Measurements from ENCODE around the gene DLX3.

Gene DLX3

DNA sequence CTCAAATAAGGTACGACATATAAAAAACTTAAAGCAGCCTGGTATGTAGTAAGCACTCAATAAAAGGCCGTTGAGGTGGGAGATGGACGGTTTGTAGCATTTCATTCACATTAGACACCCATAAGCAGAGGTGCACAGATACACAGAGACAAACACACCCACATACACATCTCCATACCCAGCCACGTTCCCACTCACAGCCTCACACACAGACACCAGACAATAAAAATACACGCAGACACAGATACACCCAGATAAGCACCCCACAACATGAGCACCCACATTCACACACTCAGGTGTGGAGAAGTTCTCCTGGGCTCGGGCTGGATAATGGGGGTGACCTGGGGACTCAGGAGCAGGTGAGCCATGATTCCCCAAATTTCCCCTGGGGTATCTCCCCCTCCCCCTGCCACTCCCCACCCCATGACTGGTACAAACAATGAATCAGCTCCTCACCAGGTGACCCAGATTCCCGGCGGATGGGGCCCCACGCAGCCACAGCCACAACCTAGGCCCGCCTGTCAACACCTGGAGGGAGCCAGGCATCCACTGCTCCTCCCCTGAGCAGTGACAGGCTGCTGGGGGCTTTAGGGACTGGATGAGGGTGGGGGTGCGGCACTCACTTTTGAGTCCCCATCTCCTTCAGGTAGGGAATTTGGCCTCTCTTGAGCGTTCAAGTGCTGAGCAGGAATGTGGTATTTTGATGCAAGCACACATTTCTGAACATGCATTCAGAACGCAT, 2.7 kb downstream of the DLX3 start:
- no peak for DNase-seq (ENCODE audit: low spot score)

DNA sequence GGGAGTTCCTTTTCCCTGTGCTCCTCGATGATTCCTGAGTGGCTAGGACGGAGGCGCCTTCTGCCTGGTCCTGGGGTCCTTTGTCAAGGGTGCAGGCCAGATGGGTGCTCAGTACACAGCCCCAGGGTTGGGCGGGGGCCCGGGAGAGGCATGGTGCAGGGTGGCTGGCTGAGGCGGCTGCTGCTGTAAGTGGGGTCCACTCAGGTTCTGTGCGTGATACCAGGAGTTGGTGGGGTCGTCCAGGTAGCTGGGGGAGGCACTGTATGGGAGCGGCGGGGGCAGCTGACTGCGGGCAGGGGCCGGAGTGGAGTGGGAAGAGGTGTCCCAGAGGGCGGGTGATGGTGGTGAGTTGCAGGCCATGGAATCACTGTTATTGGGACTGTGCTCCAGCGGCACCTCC, 3.6 kb downstream of the DLX3 start:
- no peak for DNase-seq (ENCODE audit: low spot score)

DNA sequence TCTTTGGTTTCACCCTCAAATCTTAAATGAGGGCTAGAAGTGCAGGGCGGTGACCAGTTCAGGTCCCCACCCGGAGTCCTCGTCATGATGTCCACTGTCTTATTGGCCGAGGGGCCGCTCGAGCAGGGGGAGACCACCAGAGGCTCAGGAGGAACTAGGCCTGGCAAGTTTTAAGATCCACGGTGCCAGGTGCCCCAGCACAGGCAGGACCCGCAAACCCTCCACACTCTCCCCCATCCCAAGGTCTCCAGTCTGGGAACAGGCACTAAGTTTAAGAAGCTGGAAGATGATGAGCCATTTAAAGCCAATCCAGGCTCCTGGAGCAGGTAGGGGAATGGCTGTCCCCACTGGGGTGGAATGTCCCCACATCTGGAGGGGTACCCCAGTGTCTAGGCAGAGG, 4.1 kb downstream of the DLX3 start:
- no peak for DNase-seq (ENCODE audit: low spot score)

DNA sequence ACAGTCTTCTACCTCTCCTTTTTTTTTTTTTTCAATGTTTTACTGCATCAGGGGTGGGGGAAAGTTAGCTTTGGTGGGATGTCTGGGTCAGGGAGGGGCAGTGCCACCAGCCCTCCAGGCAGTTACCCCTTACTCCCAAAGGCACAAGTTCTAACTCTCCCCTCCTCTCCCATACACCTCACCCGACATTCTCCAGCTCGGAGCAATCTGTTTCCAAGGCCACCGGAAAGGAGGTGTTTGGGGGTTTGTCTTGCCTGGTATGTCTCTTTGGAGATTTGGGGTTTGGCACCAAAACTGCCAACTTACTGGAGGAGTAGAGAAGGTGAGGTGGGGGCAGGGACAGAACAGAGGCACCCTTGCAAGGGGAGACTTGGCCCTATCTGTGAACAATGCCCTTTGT, 4.7 kb downstream of the DLX3 start:
- no peak for DNase-seq (ENCODE audit: low spot score)

DNA sequence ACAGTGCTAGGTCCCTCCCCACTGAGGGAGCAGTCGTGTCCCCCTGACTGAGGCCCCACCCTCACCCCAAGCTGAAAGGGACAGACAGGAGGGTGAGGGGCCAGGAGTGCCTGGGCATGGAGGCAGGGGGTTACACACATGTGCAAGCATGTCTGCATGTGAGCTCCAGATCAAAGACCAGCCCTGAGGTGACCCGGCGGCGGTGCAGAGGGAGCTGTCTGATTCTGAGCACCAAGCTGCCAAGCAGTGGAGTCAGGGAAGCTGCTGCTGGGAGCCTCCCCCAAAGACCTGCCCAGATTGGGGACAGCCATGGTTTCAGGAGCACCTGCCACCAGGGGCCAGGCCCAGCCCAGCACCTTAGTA, 5.5 kb downstream of the DLX3 start:
- no peak for DNase-seq (ENCODE audit: low spot score)

DNA sequence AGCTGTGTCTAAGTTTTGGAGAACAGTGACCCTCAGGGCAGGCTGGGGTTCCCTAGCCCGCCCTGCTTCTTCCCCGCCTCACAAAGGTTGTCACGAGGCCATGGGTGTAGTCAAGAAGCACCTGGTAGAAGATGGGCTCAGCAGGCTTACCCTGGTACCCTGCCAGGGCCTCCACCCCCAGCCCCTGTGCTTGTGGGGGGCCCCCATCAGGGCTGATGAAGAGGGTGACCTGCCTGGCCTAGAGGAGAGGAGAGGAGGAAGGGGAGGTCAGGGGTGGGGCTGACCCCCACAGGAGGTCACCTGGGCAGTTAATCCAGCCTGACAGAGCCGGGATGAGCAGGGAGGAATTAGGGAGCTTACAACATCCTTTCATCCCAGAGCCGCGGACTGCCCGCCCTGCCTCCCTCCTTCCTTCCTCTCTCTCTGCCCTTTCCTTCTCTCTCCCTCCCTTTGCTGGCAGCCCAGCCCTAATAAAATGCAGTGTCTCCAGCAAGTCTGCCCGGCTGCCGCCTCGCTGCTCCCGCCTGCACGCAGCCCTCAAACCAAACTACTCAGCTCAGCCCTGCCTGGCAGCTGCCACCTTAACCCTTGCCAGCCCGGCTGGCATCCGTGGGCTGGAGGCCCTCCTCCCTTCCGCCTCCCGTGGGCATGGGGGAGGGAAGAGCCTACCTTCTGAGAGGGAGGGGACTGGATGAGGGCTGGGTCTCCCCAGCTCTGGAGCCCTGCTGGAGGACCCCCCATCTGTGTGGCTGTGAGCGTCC, 7.2 kb downstream of the DLX3 start:
- peak; percentile 81 for DNase-seq (ENCODE audit: low spot score)

DNA sequence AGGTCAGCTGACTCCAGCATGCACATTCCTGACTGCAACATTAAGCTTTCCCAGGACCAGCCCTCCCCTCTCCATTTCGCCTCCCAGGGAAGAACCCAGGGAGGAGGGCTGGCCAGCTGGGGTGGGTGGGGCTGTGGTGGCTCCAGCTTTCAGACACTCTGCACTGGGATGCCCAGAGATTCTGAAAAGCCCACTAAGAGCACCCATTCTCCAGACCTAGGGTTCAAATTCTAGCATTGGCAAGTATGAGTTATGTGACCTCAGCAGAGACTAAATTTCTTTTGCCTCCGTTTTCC, 7.8 kb downstream of the DLX3 start:
- DNase-seq (ENCODE audit: low spot score), result no peak

DNA sequence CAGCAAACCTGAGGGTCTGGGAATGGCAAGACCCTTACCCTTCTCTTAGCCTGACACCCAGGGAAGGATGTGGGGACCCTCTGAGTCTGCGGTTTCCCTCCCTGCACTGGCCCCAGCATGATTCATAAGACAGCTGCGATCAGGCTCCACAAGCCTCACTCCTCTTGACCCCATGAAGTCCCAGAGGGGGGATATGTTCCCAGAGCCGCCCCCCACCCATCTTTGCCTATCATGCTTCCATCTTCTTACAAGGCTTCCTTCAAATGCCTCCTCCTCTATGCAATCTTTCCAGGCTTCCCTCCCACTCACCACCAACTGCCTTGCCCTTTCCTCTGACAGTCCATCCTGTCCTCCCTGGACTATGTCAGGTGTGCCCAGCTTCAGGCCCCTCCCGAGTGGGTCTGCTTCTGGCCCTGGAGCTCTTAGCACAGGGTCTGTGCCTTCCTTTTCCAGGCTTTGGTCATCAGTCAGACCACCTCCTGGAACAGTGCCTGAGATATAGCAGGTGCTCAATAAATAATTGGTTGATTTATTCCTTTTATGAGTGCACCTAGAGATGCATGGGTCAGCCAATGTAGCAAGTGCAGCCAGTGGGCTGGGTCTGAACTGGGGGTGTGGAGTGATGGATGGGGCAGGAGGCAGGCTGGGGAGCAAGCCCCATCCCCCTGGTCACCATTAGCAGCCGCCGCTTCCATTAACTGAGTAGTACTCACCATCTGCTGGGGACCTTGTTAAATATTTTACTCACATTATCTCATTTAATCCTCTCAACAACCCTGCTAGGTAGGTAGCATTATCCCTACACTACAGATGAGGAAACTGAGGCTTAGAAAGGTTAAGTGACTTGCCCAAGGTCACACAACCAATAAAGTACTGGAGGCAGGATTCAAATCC, 8.4 kb downstream of the DLX3 start:
- no peak for DNase-seq (ENCODE audit: low spot score)

DNA sequence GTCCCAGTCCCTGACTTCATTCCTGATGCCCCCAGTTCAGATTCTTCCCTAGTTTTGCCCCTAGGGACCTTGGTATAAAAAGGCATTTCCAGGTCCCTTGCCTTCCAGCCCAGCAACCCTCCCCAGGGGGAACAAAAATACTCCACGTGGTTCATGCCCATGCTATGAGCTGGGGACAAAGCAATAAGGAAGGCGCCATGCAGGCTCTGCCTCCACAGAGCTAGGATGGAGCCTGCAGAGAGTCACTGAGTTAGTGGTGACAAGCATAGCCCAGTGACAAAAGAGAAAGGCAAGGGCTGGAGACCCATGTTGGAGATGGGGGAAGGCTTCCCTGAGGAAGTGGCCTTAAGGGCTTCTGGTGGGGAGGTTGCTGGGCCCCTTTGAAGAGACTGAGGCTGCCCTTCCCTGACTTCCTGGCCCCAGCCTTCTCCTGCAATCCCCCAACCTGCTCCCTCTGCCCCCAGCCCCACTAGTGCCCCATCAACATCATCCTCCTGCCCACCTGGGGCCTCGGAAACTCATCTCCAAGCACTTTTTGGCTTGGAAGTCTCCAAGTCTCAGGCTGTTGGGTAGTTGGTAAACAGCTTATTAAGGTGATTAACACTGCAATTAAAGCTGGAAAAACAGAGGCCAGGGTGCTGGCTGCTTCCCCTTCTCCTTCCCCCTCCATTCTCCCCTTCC, 9.6 kb downstream of the DLX3 start:
- no peak for DNase-seq (ENCODE audit: low spot score)

DNA sequence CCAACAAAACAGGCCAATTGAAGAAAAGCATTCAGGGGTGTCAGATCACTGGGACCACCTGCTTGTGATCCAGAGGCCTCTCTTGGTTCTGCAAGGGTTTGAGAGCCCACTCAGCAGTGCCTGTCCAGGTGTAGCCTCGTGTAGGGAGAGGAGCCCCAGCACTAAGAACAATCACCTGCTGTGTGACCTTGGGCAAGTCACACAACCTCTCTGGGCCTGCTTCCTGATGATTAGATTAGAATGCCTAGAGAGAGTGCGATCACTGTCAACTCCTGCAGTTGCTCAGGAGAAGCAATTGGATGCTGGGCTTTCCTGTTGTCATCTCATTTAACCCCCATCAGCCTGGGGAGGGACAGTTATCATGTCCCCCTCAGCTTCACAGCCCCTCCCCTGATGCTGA, 10.2 kb downstream of the DLX3 start:
- no peak for DNase-seq (ENCODE audit: low spot score)

DNA sequence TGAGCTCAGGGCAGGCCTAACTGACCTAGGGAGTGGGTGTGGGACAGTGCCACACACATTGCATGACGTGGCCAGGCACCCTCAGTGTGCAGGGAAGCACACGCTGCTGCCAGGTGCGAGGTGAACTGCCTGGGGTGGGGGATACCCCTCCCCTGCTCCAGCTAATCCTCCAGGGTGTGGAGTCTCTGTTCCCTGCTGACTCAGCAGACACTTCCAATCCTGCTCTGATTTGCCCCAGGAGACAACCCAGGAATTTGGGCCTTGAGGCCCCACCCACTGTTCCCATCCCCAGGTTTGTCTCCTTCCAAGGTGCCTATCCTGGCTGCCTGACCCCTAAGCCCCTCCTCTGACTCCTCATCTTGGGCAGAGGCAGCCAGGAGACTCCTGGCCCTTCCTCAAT, 10.7 kb downstream of the DLX3 start:
- no peak for DNase-seq (ENCODE audit: low spot score)

DNA sequence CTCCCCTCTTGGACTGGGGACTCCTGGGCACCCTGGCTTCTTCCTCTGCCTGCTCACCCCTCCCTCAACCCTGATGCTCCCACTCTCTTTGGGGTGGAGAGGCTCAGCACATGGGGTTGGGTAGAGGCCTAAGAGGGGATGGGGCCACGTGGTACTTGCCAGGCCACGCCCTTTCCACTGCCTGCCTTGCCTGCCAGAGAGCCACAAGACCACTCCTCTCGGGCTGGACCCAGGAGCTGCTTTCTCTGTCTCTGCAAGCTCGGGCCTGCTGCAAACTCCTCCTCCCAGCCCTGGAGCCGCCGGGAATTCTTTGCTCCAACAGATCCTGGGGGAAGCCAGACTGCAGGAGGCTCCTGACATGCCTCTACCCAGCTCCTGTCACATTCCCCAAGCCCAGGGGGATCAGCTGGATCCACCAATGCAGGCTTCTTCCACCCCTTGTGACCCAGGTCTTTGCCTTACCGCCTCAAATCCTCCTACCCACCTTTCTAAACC, 14.3 kb downstream of the DLX3 start:
- no peak for DNase-seq (ENCODE audit: low spot score)

DNA sequence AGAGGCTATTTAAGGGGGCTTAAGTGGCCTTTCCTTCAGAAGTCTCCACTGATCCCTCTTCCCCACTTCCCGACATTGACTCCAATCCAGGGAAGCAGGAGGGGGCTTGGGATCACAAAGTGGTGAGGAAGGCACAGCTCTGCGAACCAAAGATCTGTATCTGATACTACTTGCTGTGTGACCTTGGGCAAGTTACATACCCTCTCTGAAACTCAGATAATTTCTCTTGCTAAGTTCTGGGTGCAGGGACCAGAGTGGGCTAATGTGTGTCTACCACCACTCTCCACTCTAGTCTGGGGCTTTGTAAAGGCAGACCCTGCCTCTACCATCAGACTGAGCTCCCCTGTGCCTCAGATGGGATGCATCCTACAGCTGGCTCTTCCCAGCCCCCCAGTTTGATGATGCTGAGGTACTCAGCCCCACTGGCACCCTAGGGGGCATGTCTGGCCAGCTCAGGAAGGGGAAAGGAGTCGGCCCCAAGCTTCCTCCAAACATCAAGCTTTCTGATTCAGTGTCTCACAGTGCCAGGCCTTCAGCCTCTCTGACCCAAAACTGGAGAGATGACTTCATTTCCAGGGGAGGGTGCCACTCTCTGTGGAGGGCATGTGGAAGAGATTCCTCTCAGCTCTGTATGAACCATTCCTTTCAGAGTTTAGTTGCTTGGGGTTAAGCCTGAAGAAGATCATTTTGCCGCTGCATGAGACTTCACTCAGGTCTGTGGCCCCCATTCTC, 15.1 kb downstream of the DLX3 start:
- DNase-seq (ENCODE audit: low spot score), result no peak

DNA sequence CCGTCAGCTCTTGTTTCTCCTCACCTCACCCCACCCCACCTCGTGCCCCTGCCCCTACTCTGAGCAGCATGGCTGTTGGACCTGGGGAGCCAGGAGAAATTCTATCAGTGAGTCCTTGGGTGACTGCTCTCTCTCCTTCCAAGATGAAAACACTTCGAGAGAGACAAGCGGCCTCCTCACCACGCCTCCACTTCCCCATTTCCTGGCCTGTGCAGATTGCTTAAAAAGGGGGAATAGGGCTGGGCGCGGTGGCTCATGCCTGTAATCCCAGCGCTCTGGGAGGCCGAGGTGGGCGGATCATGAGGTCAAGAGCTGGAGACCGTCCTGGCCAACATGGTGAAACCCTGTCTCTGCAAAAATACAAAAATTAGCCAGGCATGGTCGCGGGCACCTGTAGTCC, 16.5 kb downstream of the DLX3 start:
- no peak for DNase-seq (ENCODE audit: low spot score)

DNA sequence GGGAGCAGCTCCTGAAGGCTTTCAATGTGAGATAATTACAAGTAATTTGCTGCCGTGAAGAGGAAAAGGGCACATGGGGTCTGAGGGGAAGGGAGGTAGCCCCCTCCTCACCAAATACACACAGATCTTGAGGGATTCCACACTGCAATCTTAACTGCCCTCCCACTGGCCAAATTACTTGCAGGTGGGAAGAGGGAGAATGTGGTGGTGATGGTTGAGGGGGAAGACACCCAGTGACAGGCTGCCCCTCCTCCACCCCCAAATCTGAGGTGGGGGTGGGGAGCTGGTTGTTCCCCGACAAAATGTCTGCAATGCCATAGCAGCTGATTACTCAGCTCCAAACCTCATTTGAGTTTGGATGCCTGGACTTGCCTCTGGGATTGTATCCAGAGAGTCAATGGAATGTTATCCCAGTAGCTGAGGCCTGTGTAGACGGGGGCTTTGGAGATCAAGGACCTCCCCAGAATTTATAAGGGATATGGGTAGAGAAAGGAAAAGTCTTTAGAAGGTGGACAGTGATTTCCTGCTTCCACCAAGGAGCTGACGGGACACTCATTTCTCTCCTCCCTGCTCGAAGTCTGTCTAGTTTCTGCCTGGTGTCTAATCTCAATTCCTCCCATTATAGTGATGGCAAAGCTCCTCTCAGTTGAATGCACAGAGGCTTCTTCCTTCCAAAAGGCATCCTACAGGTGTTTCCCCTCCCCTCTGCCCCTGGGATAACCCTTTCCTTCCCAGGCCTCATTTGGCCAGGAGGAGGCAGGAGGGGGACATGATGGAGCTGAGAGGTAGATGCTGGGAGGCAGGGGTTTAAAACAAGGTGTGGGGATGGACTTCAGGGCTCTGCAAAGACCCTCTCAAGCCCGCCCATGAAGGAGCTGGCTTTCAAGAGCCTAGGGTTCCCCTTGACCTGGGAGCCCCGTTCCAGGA, 17.3 kb downstream of the DLX3 start:
- DNase-seq (ENCODE audit: low spot score), result peak; percentile 40

DNA sequence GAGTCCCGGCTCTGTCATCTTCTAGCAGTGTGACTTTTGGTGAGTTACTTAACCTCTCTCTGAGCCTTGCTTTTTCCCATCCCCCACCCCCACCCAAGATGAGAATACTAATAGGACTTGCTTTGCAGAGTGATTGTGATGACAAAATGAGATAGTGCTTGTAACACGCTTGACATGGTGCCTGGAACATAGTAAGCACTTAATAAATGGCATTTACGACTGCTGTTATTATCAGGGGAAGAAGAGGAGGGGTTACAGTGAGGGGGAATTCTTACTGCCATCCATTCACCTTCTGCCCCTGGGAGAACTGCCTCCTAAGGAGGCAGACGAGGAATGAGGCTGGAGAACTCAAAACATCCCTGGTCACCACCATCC, 18.2 kb downstream of the DLX3 start:
- DNase-seq (ENCODE audit: low spot score), result no peak

DNA sequence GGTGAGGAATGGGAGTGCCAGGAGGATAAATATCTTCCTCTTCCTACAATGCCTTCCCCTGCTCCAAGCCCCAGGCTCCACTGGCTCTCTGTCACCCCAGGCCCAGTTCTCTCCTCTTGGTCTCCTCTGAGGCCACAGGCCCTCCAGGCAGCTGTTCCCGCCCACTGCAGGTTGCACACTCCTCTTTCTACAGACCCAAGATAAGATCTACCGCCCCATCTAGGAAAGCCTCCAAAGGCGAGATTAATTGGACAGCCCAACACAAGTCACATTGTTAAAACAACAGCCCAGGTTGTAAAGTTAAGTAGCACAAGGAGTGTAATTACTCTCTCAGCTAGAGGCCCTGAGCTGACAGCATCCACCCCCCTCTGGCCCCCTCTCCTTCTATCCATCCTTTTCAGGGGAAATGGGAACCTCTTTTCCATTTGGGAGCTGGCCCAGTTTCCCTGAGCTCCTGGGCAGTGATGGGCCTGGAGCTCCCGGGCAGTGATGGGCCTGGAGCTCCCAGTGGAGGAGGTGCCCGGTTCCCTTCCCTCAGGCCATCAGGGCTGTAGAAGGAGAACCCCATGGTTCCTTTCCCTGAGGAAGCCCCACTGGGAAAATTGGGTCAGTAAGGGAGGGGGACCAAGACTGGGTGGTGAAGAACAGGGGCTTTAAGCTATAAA, 18.7 kb downstream of the DLX3 start:
- no peak for DNase-seq (ENCODE audit: low spot score)

DNA sequence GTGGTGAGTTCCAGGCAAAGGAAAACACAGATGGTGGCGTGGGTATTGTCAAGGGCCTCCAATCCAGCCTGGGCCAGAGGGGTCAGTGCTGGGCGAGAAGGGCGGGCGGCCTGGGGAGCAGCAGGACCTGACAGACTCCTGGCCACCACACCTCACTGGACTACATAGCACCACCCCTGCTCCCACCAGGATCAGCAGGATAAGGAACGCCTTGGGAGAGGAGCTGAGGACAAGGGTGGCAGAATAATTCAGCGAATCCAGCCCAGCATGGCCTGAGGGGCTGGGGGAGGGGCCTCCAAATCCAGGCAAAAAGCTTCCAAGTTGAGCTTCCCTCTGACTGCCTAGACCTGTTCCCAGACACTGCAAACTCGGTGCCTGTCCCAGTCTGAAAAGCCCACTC, 19.5 kb downstream of the DLX3 start:
- no peak for DNase-seq (ENCODE audit: low spot score)

DNA sequence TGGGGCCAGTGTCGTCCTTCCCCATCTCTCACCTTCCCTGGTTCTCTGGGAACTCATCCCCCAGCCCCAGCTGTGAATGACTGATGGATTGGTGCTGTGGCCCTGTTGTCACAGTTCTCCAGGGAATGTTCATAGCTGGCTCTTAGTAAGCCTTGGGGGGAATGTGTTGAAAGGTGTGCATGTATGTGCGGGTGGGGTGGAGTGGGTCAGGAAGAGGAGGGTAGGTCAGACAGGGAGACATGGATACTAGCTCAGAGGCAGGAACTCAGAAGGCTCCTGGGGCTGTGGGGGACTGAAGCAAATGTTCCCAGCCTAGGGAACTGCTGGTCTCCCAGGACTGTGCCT, 21.8 kb downstream of the DLX3 start:
- no peak for DNase-seq (ENCODE audit: low spot score)
